Stimulated activated effector memory CD8-positive, alpha-beta T cell treated with anti-CD3 and anti-CD28 coated beads, Interleukin-12 subunit alpha, Interleukin-12 subunit beta, amount 100 ng/mL, for 72 hours (primary cell): Measurements from ENCODE around the gene CMIP.

ENCODE experiments used
- ATAC-seq: fragments of 150-1000 bp; cut with Tn5 transposase; 2 replicates; pipeline ENCODE4 v1.10.0; 2021
- DNase-seq, 2 donors: peaks; one replicate each; pipeline ENCODE4 v3.0.0; 2021 to 2022; ENCODE audit warnings: low spot score in 2 of 2
- H3K27ac Mint-ChIP-seq: one replicate; pipeline ENCODE4 v1.8.0; 2022; ENCODE audit warnings: mild to moderate bottlenecking, mixed read lengths
- H3K36me3 Mint-ChIP-seq: one replicate; pipeline ENCODE4 v1.8.0; 2022; ENCODE audit warnings: mild to moderate bottlenecking, mixed read lengths
- H3K4me1 Mint-ChIP-seq: one replicate; pipeline ENCODE4 v1.8.0; 2022; ENCODE audit warnings: mixed read lengths
- H3K4me3 Mint-ChIP-seq: one replicate; pipeline ENCODE4 v1.8.0; 2022; ENCODE audit warnings: mild to moderate bottlenecking, mixed read lengths
- H3K9me3 Mint-ChIP-seq: one replicate; pipeline ENCODE4 v1.8.0; 2022; ENCODE audit warnings: mixed read lengths

CMIP gene

GRCh38 chr16:81496742-81497141 is 52.1 kb downstream of the CMIP start:
- Mint-ChIP-seq H3K4me1 (peaks cover 69% of the 10 kb centered on the region), H3K36me3 (peaks cover 5% of the 10 kb centered on the region), H3K9me3 (no peaks in the 10 kb centered on the region), H3K4me3 (no peak overlapping the region), H3K27ac (no peak overlapping the region)
- ATAC-seq (no peak), DNase-seq (no peak)

- H3K36me3 Mint-ChIP-seq, result no peaks in the 10 kb centered on the region
- peak overlapping the region; percentile 65 for H3K27ac Mint-ChIP-seq
- peaks cover 69% of the 10 kb centered on the region for H3K4me1 Mint-ChIP-seq
- no peak for ATAC-seq
- H3K4me3 Mint-ChIP-seq, result peak overlapping the region; percentile 25
- H3K9me3 Mint-ChIP-seq, result no peaks in the 10 kb centered on the region
- no peak for DNase-seq
These were observed 53.1 kb downstream of the CMIP start for GRCh38 chr16:81497690-81498089.

GRCh38 chr16:81498351-81498750 is 53.7 kb downstream of the CMIP start:
- Mint-ChIP-seq H3K9me3 (no peaks in the 10 kb centered on the region), H3K27ac (peak overlapping the region; percentile 65), H3K4me3 (peak overlapping the region; percentile 25), H3K36me3 (no peaks in the 10 kb centered on the region), H3K4me1 (peaks cover 68% of the 10 kb centered on the region)
- DNase-seq (no peak), ATAC-seq (no peak)

- no peak for ATAC-seq
- H3K27ac Mint-ChIP-seq, result peak overlapping the region; percentile 86
- H3K9me3 Mint-ChIP-seq, result no peaks in the 10 kb centered on the region
- H3K4me3 Mint-ChIP-seq, result no peak overlapping the region
- DNase-seq, result no peak
- no peaks in the 10 kb centered on the region for H3K36me3 Mint-ChIP-seq
- H3K4me1 Mint-ChIP-seq, result peaks cover 70% of the 10 kb centered on the region
These were observed 55.2 kb downstream of the CMIP start for GRCh38 chr16:81499576-81500380.

- H3K4me3 Mint-ChIP-seq, result no peak overlapping the region
- ATAC-seq, result no peak
- peaks cover 67% of the 10 kb centered on the region for H3K4me1 Mint-ChIP-seq
- no peak for DNase-seq
- peak overlapping the region; percentile 86 for H3K27ac Mint-ChIP-seq
- no peaks in the 10 kb centered on the region for H3K9me3 Mint-ChIP-seq
- no peaks in the 10 kb centered on the region for H3K36me3 Mint-ChIP-seq
These were observed 56.4 kb downstream of the CMIP start for GRCh38 chr16:81500833-81501521.

- H3K27ac Mint-ChIP-seq, result no peak overlapping the region
- DNase-seq, result no peak
These were observed 57.9 kb downstream of the CMIP start for GRCh38 chr16:81502396-81503070.

GRCh38 chr16:81505011-81505661 is 60.5 kb downstream of the CMIP start:
- no peak overlapping the region for H3K4me3 Mint-ChIP-seq
- no peak for ATAC-seq
- DNase-seq, result no peak
- peak overlapping the region; percentile 75 for H3K27ac Mint-ChIP-seq
- no peaks in the 10 kb centered on the region for H3K36me3 Mint-ChIP-seq
- H3K4me1 Mint-ChIP-seq, result peaks cover 46% of the 10 kb centered on the region
- no peaks in the 10 kb centered on the region for H3K9me3 Mint-ChIP-seq

More at GRCh38 chr16:81502396-81503070, 57.9 kb downstream of the CMIP start:
- Mint-ChIP-seq H3K36me3 (no peaks in the 10 kb centered on the region), H3K9me3 (no peaks in the 10 kb centered on the region), H3K4me3 (no peak overlapping the region), H3K4me1 (peaks cover 70% of the 10 kb centered on the region)
- ATAC-seq, result no peak

GRCh38 chr16:81509404-81509803 is 64.8 kb downstream of the CMIP start:
- H3K4me3 Mint-ChIP-seq, result no peak overlapping the region
- H3K36me3 Mint-ChIP-seq, result no peaks in the 10 kb centered on the region
- H3K4me1 Mint-ChIP-seq, result peaks cover 43% of the 10 kb centered on the region
- DNase-seq, result no peak
- peak; percentile 19 for ATAC-seq
- no peak overlapping the region for H3K27ac Mint-ChIP-seq
- H3K9me3 Mint-ChIP-seq, result no peaks in the 10 kb centered on the region

- ATAC-seq, result no peak
- H3K36me3 Mint-ChIP-seq, result no peaks in the 10 kb centered on the region
- no peak for DNase-seq
- H3K4me3 Mint-ChIP-seq, result no peak overlapping the region
- H3K9me3 Mint-ChIP-seq, result no peaks in the 10 kb centered on the region
- no peak overlapping the region for H3K27ac Mint-ChIP-seq
- peaks cover 44% of the 10 kb centered on the region for H3K4me1 Mint-ChIP-seq
These were observed 65.4 kb downstream of the CMIP start for GRCh38 chr16:81510016-81510415.

- ATAC-seq (no peak), DNase-seq (no peak)
- Mint-ChIP-seq H3K27ac (no peak overlapping the region), H3K36me3 (no peaks in the 10 kb centered on the region), H3K4me3 (no peak overlapping the region), H3K4me1 (peaks cover 48% of the 10 kb centered on the region), H3K9me3 (no peaks in the 10 kb centered on the region)
These were observed 66.8 kb downstream of the CMIP start for GRCh38 chr16:81511371-81511770.

GRCh38 chr16:81513204-81514040 is 68.8 kb downstream of the CMIP start:
- Mint-ChIP-seq H3K4me1 (peaks cover 44% of the 10 kb centered on the region), H3K4me3 (peak overlapping the region; percentile 5), H3K36me3 (no peaks in the 10 kb centered on the region), H3K9me3 (no peaks in the 10 kb centered on the region), H3K27ac (peak overlapping the region; percentile 85)
- no peak for DNase-seq
- ATAC-seq, result no peak

GRCh38 chr16:81514041-81514559 is 69.5 kb downstream of the CMIP start:
- Mint-ChIP-seq H3K9me3 (no peaks in the 10 kb centered on the region), H3K4me3 (peak overlapping the region; percentile 5), H3K27ac (peak overlapping the region; percentile 85), H3K4me1 (peaks cover 44% of the 10 kb centered on the region), H3K36me3 (no peaks in the 10 kb centered on the region)
- DNase-seq (no peak), ATAC-seq (peak; percentile 49)

- no peak for DNase-seq
- Mint-ChIP-seq H3K9me3 (no peaks in the 10 kb centered on the region), H3K36me3 (peaks cover 2% of the 10 kb centered on the region), H3K4me3 (no peak overlapping the region), H3K27ac (peak overlapping the region; percentile 85), H3K4me1 (peaks cover 49% of the 10 kb centered on the region)
- no peak for ATAC-seq
These were observed 70.1 kb downstream of the CMIP start for GRCh38 chr16:81514568-81515258.

GRCh38 chr16:81515281-81515680 is 70.7 kb downstream of the CMIP start:
- ATAC-seq (no peak), DNase-seq (no peak)
- H3K4me1 Mint-ChIP-seq, result peaks cover 54% of the 10 kb centered on the region
- no peaks in the 10 kb centered on the region for H3K9me3 Mint-ChIP-seq
- H3K36me3 Mint-ChIP-seq, result peaks cover 6% of the 10 kb centered on the region
- H3K4me3 Mint-ChIP-seq, result no peak overlapping the region
- peak overlapping the region; percentile 57 for H3K27ac Mint-ChIP-seq
